ENCODE results near the gene NFAM1.

GRCh38 chr22:42383287-42383686, 48.9 kb downstream of the NFAM1 start:
- no peak for TF ChIP-seq POLR2A (IDR thresholded peaks at IDR 0.05)
- no peak for TF ChIP-seq CTCF (IDR thresholded peaks at IDR 0.05)
